ENCODE results near the gene VIPAS39.

Gene VIPAS39

GRCh38 chr14:77457522-77458248 lies at the start of gene VIPAS39, which contains the start of gene AHSA1:
Gene VIPAS39, minus strand, starts transcription at chr14:77457601. Its CDS starts 3,499 bp downstream, at chr14:77454102.
Gene AHSA1, plus strand, starts transcription at chr14:77458093. Its CDS starts 97 bp downstream, at chr14:77458190.
- H3K4me3 Mint-ChIP-seq, result peak within 1 kb of the TSS; percentile 97
- peaks cover 24% of the 10 kb centered on the region for H3K4me1 Mint-ChIP-seq (ENCODE audit: low read depth)
- H3K27me3 Mint-ChIP-seq (ENCODE audit: low read depth), result no peaks in the 10 kb centered on the region
- H3K9me3 Mint-ChIP-seq, result no peaks in the 10 kb centered on the region
- peak within 1 kb of the TSS; percentile 97 for H3K27ac Mint-ChIP-seq
- DNase-seq (ENCODE audit: low spot score), result peak; percentile 95
- peaks cover 34% of the 10 kb centered on the region for H3K36me3 Mint-ChIP-seq (ENCODE audit: low read depth)

- Mint-ChIP-seq H3K9me3 (peaks cover 4% of the 10 kb centered on the region), H3K36me3 (ENCODE audit: low read depth) (peaks cover 18% of the 10 kb centered on the region), H3K27me3 (ENCODE audit: low read depth) (peaks cover 9% of the 10 kb centered on the region), H3K27ac (no peak overlapping the region), H3K4me1 (ENCODE audit: low read depth) (no peaks in the 10 kb centered on the region), H3K4me3 (no peak overlapping the region)
- no peak for DNase-seq (ENCODE audit: low spot score)
Measured at GRCh38 chr14:77505031-77505430, 47.6 kb upstream of the VIPAS39 start.

- H3K4me3 Mint-ChIP-seq, result no peak overlapping the region
Measured at GRCh38 chr14:77503138-77503537, 45.7 kb upstream of the VIPAS39 start.

GRCh38 chr14:77502109-77502782 lies 44.8 kb upstream of the VIPAS39 start:
- Mint-ChIP-seq H3K27ac (no peak overlapping the region), H3K27me3 (ENCODE audit: low read depth) (peaks cover 26% of the 10 kb centered on the region), H3K4me3 (no peak overlapping the region), H3K36me3 (ENCODE audit: low read depth) (peaks cover 8% of the 10 kb centered on the region), H3K9me3 (peaks cover 4% of the 10 kb centered on the region), H3K4me1 (ENCODE audit: low read depth) (no peaks in the 10 kb centered on the region)
- DNase-seq (ENCODE audit: low spot score), result no peak

More at GRCh38 chr14:77503138-77503537, 45.7 kb upstream of the VIPAS39 start:
- DNase-seq (ENCODE audit: low spot score), result no peak
- peaks cover 11% of the 10 kb centered on the region for H3K36me3 Mint-ChIP-seq (ENCODE audit: low read depth)
- no peaks in the 10 kb centered on the region for H3K4me1 Mint-ChIP-seq (ENCODE audit: low read depth)
- peaks cover 4% of the 10 kb centered on the region for H3K9me3 Mint-ChIP-seq
- no peak overlapping the region for H3K27ac Mint-ChIP-seq
- peaks cover 18% of the 10 kb centered on the region for H3K27me3 Mint-ChIP-seq (ENCODE audit: low read depth)

GRCh38 chr14:77498984-77499527 lies 41.7 kb upstream of the VIPAS39 start:
- Mint-ChIP-seq H3K9me3 (peaks cover 4% of the 10 kb centered on the region), H3K27ac (no peak overlapping the region), H3K4me1 (ENCODE audit: low read depth) (no peaks in the 10 kb centered on the region), H3K36me3 (ENCODE audit: low read depth) (no peaks in the 10 kb centered on the region), H3K4me3 (peak overlapping the region; percentile 34), H3K27me3 (ENCODE audit: low read depth) (peaks cover 38% of the 10 kb centered on the region)
- no peak for DNase-seq (ENCODE audit: low spot score)

GRCh38 chr14:77498120-77498979 lies 40.9 kb upstream of the VIPAS39 start, which contains the start of gene ISM2:
Gene ISM2, minus strand, starts transcription at chr14:77498816. Its CDS starts 23 bp downstream, at chr14:77498793.
- peak; percentile 39 for DNase-seq (ENCODE audit: low spot score)
- peak within 1 kb of the TSS; percentile 60 for H3K4me3 Mint-ChIP-seq
- peaks cover 4% of the 10 kb centered on the region for H3K9me3 Mint-ChIP-seq
- no peak within 1 kb of the TSS for H3K27ac Mint-ChIP-seq
- H3K4me1 Mint-ChIP-seq (ENCODE audit: low read depth), result no peaks in the 10 kb centered on the region
- H3K27me3 Mint-ChIP-seq (ENCODE audit: low read depth), result peaks cover 38% of the 10 kb centered on the region
- no peaks in the 10 kb centered on the region for H3K36me3 Mint-ChIP-seq (ENCODE audit: low read depth)

- no peak overlapping the region for H3K4me3 Mint-ChIP-seq
- H3K27ac Mint-ChIP-seq, result no peak overlapping the region
- no peak for DNase-seq (ENCODE audit: low spot score)
- no peaks in the 10 kb centered on the region for H3K36me3 Mint-ChIP-seq (ENCODE audit: low read depth)
- H3K9me3 Mint-ChIP-seq, result no peaks in the 10 kb centered on the region
- no peaks in the 10 kb centered on the region for H3K4me1 Mint-ChIP-seq (ENCODE audit: low read depth)
- H3K27me3 Mint-ChIP-seq (ENCODE audit: low read depth), result peaks cover 32% of the 10 kb centered on the region
Measured at GRCh38 chr14:77495334-77495733, 37.9 kb upstream of the VIPAS39 start.

- H3K27me3 Mint-ChIP-seq (ENCODE audit: low read depth), result peaks cover 6% of the 10 kb centered on the region
- no peaks in the 10 kb centered on the region for H3K4me1 Mint-ChIP-seq (ENCODE audit: low read depth)
- no peaks in the 10 kb centered on the region for H3K9me3 Mint-ChIP-seq
- H3K4me3 Mint-ChIP-seq, result no peak overlapping the region
- no peaks in the 10 kb centered on the region for H3K36me3 Mint-ChIP-seq (ENCODE audit: low read depth)
- no peak for DNase-seq (ENCODE audit: low spot score)
- no peak overlapping the region for H3K27ac Mint-ChIP-seq
Measured at GRCh38 chr14:77491056-77491455, 33.7 kb upstream of the VIPAS39 start.

- Mint-ChIP-seq H3K27ac (no peak overlapping the region), H3K27me3 (ENCODE audit: low read depth) (peaks cover under 1% of the 10 kb centered on the region), H3K4me1 (ENCODE audit: low read depth) (no peaks in the 10 kb centered on the region), H3K4me3 (no peak overlapping the region), H3K9me3 (no peaks in the 10 kb centered on the region), H3K36me3 (ENCODE audit: low read depth) (no peaks in the 10 kb centered on the region)
- DNase-seq (ENCODE audit: low spot score), result no peak
Measured at GRCh38 chr14:77490347-77490986, 33.1 kb upstream of the VIPAS39 start.

GRCh38 chr14:77489041-77489440 lies 31.6 kb upstream of the VIPAS39 start:
- Mint-ChIP-seq H3K9me3 (no peaks in the 10 kb centered on the region), H3K27me3 (ENCODE audit: low read depth) (no peaks in the 10 kb centered on the region), H3K27ac (no peak overlapping the region), H3K4me3 (no peak overlapping the region), H3K36me3 (ENCODE audit: low read depth) (no peaks in the 10 kb centered on the region), H3K4me1 (ENCODE audit: low read depth) (no peaks in the 10 kb centered on the region)
- DNase-seq (ENCODE audit: low spot score), result no peak

- DNase-seq (ENCODE audit: low spot score), result no peak
- Mint-ChIP-seq H3K36me3 (ENCODE audit: low read depth) (no peaks in the 10 kb centered on the region), H3K27me3 (ENCODE audit: low read depth) (no peaks in the 10 kb centered on the region), H3K9me3 (no peaks in the 10 kb centered on the region), H3K4me1 (ENCODE audit: low read depth) (no peaks in the 10 kb centered on the region), H3K27ac (no peak overlapping the region), H3K4me3 (no peak overlapping the region)
Measured at GRCh38 chr14:77488558-77488957, 31.2 kb upstream of the VIPAS39 start.

GRCh38 chr14:77485901-77486678 lies 28.7 kb upstream of the VIPAS39 start:
- Mint-ChIP-seq H3K4me3 (no peak overlapping the region), H3K36me3 (ENCODE audit: low read depth) (no peaks in the 10 kb centered on the region), H3K27ac (no peak overlapping the region), H3K4me1 (ENCODE audit: low read depth) (no peaks in the 10 kb centered on the region), H3K27me3 (ENCODE audit: low read depth) (no peaks in the 10 kb centered on the region), H3K9me3 (no peaks in the 10 kb centered on the region)
- DNase-seq (ENCODE audit: low spot score), result no peak
